Type B pancreatic cell (in vitro differentiated cells): ENCODE results near the gene KLHL3. TPM values are rescaled to one million over a fixed set of nuclear protein-coding genes. Genes with fewer than 3 reads are reported as not detected.

Experiments
- DNase-seq: peaks from one replicate; pipeline ENCODE4 v3.0.0; 2021; ENCODE audit warnings: mixed read lengths; ENCODE audit not compliant: unreplicated experiment; ENCODE audit errors: extremely low spot score
- H3K27ac Mint-ChIP-seq: 2 replicates; pipeline ENCODE4 v1.8.0; 2021; ENCODE audit warnings: mild to moderate bottlenecking, mixed read lengths
- H3K27me3 Mint-ChIP-seq: 2 replicates; pipeline ENCODE4 v1.8.0; 2021; ENCODE audit warnings: mixed read lengths
- H3K36me3 Mint-ChIP-seq: 2 replicates; pipeline ENCODE4 v1.8.0; 2021; ENCODE audit warnings: mixed read lengths
- H3K4me1 Mint-ChIP-seq: one replicate; pipeline ENCODE4 v1.8.0; 2021; ENCODE audit warnings: mixed read lengths; ENCODE audit not compliant: unreplicated experiment
- H3K4me3 Mint-ChIP-seq: 2 replicates; pipeline ENCODE4 v1.8.0; 2021; ENCODE audit warnings: mild to moderate bottlenecking, mixed read lengths
- H3K9me3 Mint-ChIP-seq: 2 replicates; pipeline ENCODE4 v1.8.0; 2021; ENCODE audit warnings: mixed read lengths
- total RNA-seq: library from RNA; stranded (reverse); gene quantifications from 2 replicates; pipeline ENCODE4 v1.2.1, GENCODE V29; 2021; ENCODE audit warnings: low replicate concordance
- TF ChIP-seq, protein P1 (sequence below): fragments of 200-600 bp; sonication (generic); conservative IDR thresholded peaks from 2 replicates; pipeline ENCODE4 v1.5.0; 2021; ENCODE audit warnings: antibody characterized with exemption, mild to moderate bottlenecking

KLHL3 gene
- total RNA-seq, 1 donor from 2014 or later: 9.7 TPM

DNA sequence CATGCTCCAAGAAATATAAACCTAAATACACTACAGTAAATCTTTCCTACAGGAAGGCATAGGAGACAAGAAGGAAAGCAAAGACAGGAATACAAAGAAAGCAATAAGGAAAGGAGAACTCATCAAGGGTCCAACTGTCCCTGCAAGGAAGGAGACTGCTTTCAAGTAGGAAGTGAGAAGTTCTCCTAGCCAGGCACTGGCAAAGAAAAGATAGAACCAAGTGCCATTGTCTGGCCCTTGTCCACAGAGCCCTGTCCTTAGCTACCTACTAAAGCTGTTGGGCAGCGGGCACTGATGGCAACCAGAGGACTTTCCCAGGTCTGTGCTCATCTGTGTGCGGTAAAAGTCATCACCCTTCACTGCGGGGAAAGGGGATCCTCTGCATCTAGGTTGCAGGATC lies 108.2 kb downstream of the KLHL3 start:
- no peaks in the 10 kb centered on the region for H3K9me3 Mint-ChIP-seq
- no peak overlapping the region for H3K4me3 Mint-ChIP-seq
- no peak overlapping the region for H3K27ac Mint-ChIP-seq

GRCh38 chr5:137627293-137627692 lies 108.6 kb downstream of the KLHL3 start:
- Mint-ChIP-seq H3K4me1 (peaks cover 4% of the 10 kb centered on the region), H3K27ac (no peak overlapping the region)
- DNase-seq: no peak

More for the DNA sequence above, 108.2 kb downstream of the KLHL3 start:
- no peak for DNase-seq
- Mint-ChIP-seq H3K4me1 (peaks cover 4% of the 10 kb centered on the region), H3K27me3 (no peaks in the 10 kb centered on the region), H3K36me3 (peaks cover 4% of the 10 kb centered on the region)
- TF ChIP-seq, protein P1, sequence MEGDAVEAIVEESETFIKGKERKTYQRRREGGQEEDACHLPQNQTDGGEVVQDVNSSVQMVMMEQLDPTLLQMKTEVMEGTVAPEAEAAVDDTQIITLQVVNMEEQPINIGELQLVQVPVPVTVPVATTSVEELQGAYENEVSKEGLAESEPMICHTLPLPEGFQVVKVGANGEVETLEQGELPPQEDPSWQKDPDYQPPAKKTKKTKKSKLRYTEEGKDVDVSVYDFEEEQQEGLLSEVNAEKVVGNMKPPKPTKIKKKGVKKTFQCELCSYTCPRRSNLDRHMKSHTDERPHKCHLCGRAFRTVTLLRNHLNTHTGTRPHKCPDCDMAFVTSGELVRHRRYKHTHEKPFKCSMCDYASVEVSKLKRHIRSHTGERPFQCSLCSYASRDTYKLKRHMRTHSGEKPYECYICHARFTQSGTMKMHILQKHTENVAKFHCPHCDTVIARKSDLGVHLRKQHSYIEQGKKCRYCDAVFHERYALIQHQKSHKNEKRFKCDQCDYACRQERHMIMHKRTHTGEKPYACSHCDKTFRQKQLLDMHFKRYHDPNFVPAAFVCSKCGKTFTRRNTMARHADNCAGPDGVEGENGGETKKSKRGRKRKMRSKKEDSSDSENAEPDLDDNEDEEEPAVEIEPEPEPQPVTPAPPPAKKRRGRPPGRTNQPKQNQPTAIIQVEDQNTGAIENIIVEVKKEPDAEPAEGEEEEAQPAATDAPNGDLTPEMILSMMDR: no peak

GRCh38 chr5:137624786-137625349 lies 111.0 kb downstream of the KLHL3 start:
- Mint-ChIP-seq H3K36me3 (no peaks in the 10 kb centered on the region), H3K27me3 (no peaks in the 10 kb centered on the region), H3K4me3 (no peak overlapping the region), H3K9me3 (no peaks in the 10 kb centered on the region), H3K4me1 (peaks cover 4% of the 10 kb centered on the region), H3K27ac (no peak overlapping the region)
- DNase-seq: no peak
- TF ChIP-seq, protein P1: no peak

More at GRCh38 chr5:137627293-137627692, 108.6 kb downstream of the KLHL3 start:
- H3K9me3 Mint-ChIP-seq: no peaks in the 10 kb centered on the region
- H3K36me3 Mint-ChIP-seq: peaks cover under 1% of the 10 kb centered on the region
- TF ChIP-seq, protein P1: no peak
- no peak overlapping the region for H3K4me3 Mint-ChIP-seq
- no peaks in the 10 kb centered on the region for H3K27me3 Mint-ChIP-seq

GRCh38 chr5:137622850-137623249 lies 113.0 kb downstream of the KLHL3 start:
- Mint-ChIP-seq H3K36me3 (no peaks in the 10 kb centered on the region), H3K27ac (peak overlapping the region; percentile 80), H3K4me3 (no peak overlapping the region), H3K9me3 (no peaks in the 10 kb centered on the region), H3K4me1 (peaks cover 4% of the 10 kb centered on the region), H3K27me3 (no peaks in the 10 kb centered on the region)
- DNase-seq: peak; percentile 34
- TF ChIP-seq, protein P1: no peak

DNA sequence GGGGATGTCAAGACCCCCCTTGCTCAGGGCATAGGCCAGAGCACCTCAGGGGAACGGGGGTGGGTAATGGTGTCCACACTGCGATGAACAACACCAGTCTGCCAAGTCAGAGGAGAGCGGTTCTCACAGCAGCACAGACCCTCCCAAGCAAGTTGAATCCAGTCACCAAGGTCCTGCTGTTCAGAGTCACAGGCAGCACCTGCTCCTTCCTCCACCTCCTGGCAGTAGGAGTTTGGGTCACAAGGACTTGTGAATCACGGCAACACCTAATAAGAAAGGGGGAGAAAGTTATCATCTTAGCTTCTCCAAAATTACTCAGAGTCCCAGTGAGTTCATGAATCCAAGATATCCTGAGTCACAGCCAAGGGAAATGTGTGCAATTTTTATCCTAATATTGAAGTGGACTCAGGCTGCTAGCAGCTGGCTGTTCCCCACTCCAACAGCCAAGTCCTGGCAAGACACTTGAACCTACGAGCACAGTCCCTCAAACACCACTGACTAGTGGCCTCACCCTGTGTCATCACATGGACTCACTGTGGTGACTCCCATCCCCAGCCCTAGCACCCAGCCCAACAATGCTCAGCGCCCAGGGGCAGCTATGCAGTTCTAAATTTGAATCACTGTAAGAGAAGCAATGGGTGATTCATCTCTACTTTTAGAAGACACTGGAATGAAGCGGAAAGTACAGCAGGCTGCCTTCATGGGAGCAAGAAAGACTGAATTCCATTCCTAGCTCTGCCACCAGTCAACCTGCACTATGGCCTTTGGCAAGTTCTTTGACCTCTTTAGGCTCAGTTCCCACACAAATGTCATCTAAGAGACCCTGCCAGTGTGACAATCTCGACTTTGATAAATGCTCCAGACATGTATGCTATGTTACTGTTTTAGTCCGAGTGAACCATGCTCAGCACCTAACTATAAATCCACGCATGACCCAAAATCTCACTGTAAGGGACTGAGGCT lies 113.7 kb downstream of the KLHL3 start:
- Mint-ChIP-seq H3K4me1 (peaks cover 4% of the 10 kb centered on the region), H3K4me3 (no peak overlapping the region), H3K27me3 (no peaks in the 10 kb centered on the region), H3K27ac (peak overlapping the region; percentile 80), H3K36me3 (no peaks in the 10 kb centered on the region), H3K9me3 (no peaks in the 10 kb centered on the region)
- TF ChIP-seq, protein P1: no peak
- DNase-seq: peak; percentile 27
